SK-N-SH (cell line): ENCODE measurements around the gene UFSP2. TPM values are rescaled to one million over a fixed set of nuclear protein-coding genes. Genes with fewer than 3 reads are reported as not detected.

ENCODE experiments used
- CTCF ChIA-PET: fragments of 300-600, 350-600 bp; formaldehyde crosslinking; extraction: SDS; loops from one replicate; lab custom pipeline; 2021; lab: Yijun Ruan, JAX
- POLR2A ChIA-PET: fragments of 350-600 bp; sonication (Branson Sonifier 250); formaldehyde crosslinking; extraction: SDS; loops from one replicate; lab custom pipeline; 2020; ENCODE audit warnings: antibody characterized with exemption, inconsistent platforms; lab: Yijun Ruan, JAX
- DNase-seq: peaks from one replicate; pipeline ENCODE4 v3.0.0; 2012
- H2AFZ ChIP-seq: fragments of 200-600 bp; sonication (generic); 2 replicates; pipeline ENCODE4 v1.8.1; 2016; ENCODE audit warnings: antibody characterized with exemption, mild to moderate bottlenecking, low read depth
- H3F3A ChIP-seq: fragments of 200-600 bp; sonication (generic); replicated peaks from 2 replicates; pipeline ENCODE3; 2016; ENCODE audit warnings: antibody characterized with exemption, mild to moderate bottlenecking; ENCODE audit not compliant: insufficient read depth
- H3K27ac ChIP-seq, 2 experiments: fragments of 200-500 bp in 1 of 2; fragments of 200-600 bp in 1 of 2; sonication (Bioruptor generic) in 1 of 2; sonication (generic), shearing (Covaris generic) in 1 of 2; 2 replicates each; pipeline versions ENCODE4 v1.5.1 to v1.6.1; 2014 to 2016; ENCODE audit warnings: low read depth in 2 of 2, inconsistent platforms in 1 of 2, low read length in 1 of 2, mild to moderate bottlenecking in 1 of 2, mixed read lengths in 1 of 2
- H3K27me3 ChIP-seq: fragments of 200-600 bp; sonication (generic), shearing (Covaris generic); 2 replicates; pipeline ENCODE4 v1.6.1; 2016; ENCODE audit warnings: mixed run types; ENCODE audit not compliant: insufficient read depth
- H3K36me3 ChIP-seq, 2 experiments: fragments of 200-500 bp in 1 of 2; fragments of 200-600 bp in 1 of 2; sonication (Bioruptor generic) in 1 of 2; sonication (generic) in 1 of 2; replicated peaks in 1 of 2; 2 replicates each; pipeline versions ENCODE3 to v1.5.1; 2014 to 2016; ENCODE audit warnings: low read length in 1 of 2, mild to moderate bottlenecking in 1 of 2; ENCODE audit not compliant: insufficient read depth in 2 of 2, control insufficient read depth in 1 of 2
- H3K4me1 ChIP-seq, 2 experiments: fragments of 200-500 bp in 1 of 2; fragments of 200-600 bp in 1 of 2; sonication (Bioruptor generic) in 1 of 2; sonication (generic), shearing (Covaris generic) in 1 of 2; 2 replicates each; pipeline versions ENCODE4 v1.5.1 to v1.6.1; 2014 to 2016; ENCODE audit warnings: low read depth in 1 of 2, low read length in 1 of 2, mixed run types in 1 of 2; ENCODE audit not compliant: insufficient read depth in 2 of 2, control insufficient read depth in 1 of 2
- H3K4me2 ChIP-seq: fragments of 200-600 bp; sonication (generic), shearing (Covaris generic); 2 replicates; pipeline ENCODE4 v1.6.1; 2017; ENCODE audit warnings: mixed run types
- H3K4me3 ChIP-seq, 2 experiments: fragments of 200-500 bp in 1 of 2; fragments of 200-600 bp in 1 of 2; sonication (Bioruptor generic) in 1 of 2; sonication (generic), shearing (Covaris generic) in 1 of 2; 2 replicates each; pipeline versions ENCODE4 v1.5.1 to v1.8.1; 2014 to 2016; ENCODE audit warnings: low read depth in 2 of 2, inconsistent platforms in 1 of 2, low read length in 1 of 2, mild to moderate bottlenecking in 1 of 2, mixed read lengths in 1 of 2, moderate library complexity in 1 of 2
- H3K79me2 ChIP-seq: fragments of 200-600 bp; sonication (generic); 2 replicates; pipeline ENCODE4 v1.8.1; 2017; ENCODE audit warnings: mild to moderate bottlenecking; ENCODE audit not compliant: insufficient read depth
- H3K9ac ChIP-seq: fragments of 200-600 bp; sonication (generic); 2 replicates; pipeline ENCODE4 v1.6.1; 2017; ENCODE audit warnings: mixed run types
- H3K9me2 ChIP-seq: fragments of 200-600 bp; sonication (generic); 2 replicates; pipeline ENCODE4 v1.6.1; 2017; ENCODE audit warnings: mixed run types
- H3K9me3 ChIP-seq: fragments of 200-600 bp; sonication (generic); 2 replicates; pipeline ENCODE4 v1.6.1; 2017; ENCODE audit warnings: mixed run types, mild to moderate bottlenecking, moderate library complexity
- H4K20me1 ChIP-seq: fragments of 200-600 bp; sonication (generic); 2 replicates; pipeline ENCODE4 v1.6.1; 2017; ENCODE audit warnings: mild to moderate bottlenecking, mixed run types; ENCODE audit not compliant: insufficient read depth
- FOSL2 ChIP-seq: IDR thresholded peaks from 2 replicates; pipeline ENCODE4 v1.4.0; 2012; ENCODE audit warnings: low read depth, mild to moderate bottlenecking, moderate library complexity, borderline replicate concordance
- FOXM1 ChIP-seq: IDR thresholded peaks from 2 replicates; pipeline ENCODE4 v1.4.0; 2012; ENCODE audit warnings: low read depth, mild to moderate bottlenecking
- GATA2 ChIP-seq: sonication (generic); formaldehyde crosslinking; IDR thresholded peaks from 2 replicates; pipeline ENCODE4 v1.5.0; 2020; ENCODE audit warnings: mild to moderate bottlenecking, missing genetic modification reagents
- JUND ChIP-seq: IDR thresholded peaks from 2 replicates; pipeline ENCODE4 v1.4.0; 2012
- MAX ChIP-seq: IDR thresholded peaks from 2 replicates; pipeline ENCODE4 v1.4.0; 2012; ENCODE audit warnings: low read depth
- POLR2AphosphoS5 ChIP-seq: IDR thresholded peaks from 2 replicates; pipeline ENCODE4 v1.6.1; 2012; ENCODE audit warnings: low read depth, low read length
- REST ChIP-seq: IDR thresholded peaks from 2 replicates; pipeline ENCODE4 v1.6.1; 2012; ENCODE audit warnings: mild to moderate bottlenecking, low read depth, low read length, moderate library complexity
- SMC3 ChIP-seq: IDR thresholded peaks from 2 replicates; pipeline ENCODE4 v1.6.1; 2012; ENCODE audit warnings: low read depth, low read length, improper control_type of control experiment
- TEAD4 ChIP-seq: IDR thresholded peaks from 2 replicates; pipeline ENCODE4 v1.4.0; 2012; ENCODE audit warnings: mild to moderate bottlenecking, borderline replicate concordance; ENCODE audit not compliant: insufficient read depth
- WGBS: methylation state at CpG from one replicate; pipeline ENCODE4 v1.1.6; 2017; ENCODE audit warnings: low lambda C conversion rate; 5-methylcytosine and 5-hydroxymethylcytosine counted together
- polyA plus RNA-seq, 3 experiments: library from polyadenylated mRNA; depleted of rRNA; stranded (reverse); fragments of >200 nt; gene quantifications; 2 replicates each; pipeline ENCODE4 v1.2.3, GENCODE V29; 2012
- TF ChIP-seq, protein P1 (sequence below): fragments of 200-600 bp; sonication (generic); IDR thresholded peaks from 2 replicates; pipeline ENCODE4 v1.6.1; 2017; ENCODE audit warnings: antibody characterized with exemption, mild to moderate bottlenecking, moderate library complexity
- TF ChIP-seq, protein P2 (sequence below): IDR thresholded peaks from 2 replicates; pipeline ENCODE4 v1.4.0; 2012; ENCODE audit warnings: low read depth, borderline replicate concordance

UFSP2 gene
- polyA plus RNA-seq, 1 of the 3 experiments (the other 2 are of a cell fraction) = 15.5 TPM

DNA sequence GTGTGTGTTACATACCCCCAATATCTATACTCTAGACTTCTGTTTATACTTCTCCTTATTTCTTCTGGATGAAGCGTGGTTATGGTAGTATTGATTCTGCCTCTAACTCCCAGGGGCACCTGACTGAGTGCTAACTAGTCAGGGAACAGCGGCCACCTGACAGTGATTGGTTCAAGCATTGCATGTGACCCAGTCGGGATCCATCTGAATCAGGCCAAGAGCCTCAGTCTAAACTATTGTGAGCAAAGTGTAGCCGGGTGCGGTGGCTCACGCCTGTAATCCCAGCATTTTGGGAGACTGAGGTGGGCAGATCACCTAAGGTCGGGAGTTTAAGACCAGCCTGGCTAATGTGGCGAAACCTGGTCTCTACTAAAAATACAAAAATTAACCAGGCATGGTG lies 35.8 kb upstream of the UFSP2 start (continued):
- TF ChIP-seq MAX = no peak
- TF ChIP-seq SMC3 = no peak
- TF ChIP-seq GATA2 (CRISPR knock-in tag) = no peak
- TF ChIP-seq JUND = no peak
- TF ChIP-seq TEAD4 = no peak
- no peak for TF ChIP-seq FOXM1

GRCh38 chr4:185457136-185457535 lies 31.4 kb upstream of the UFSP2 start:
- H3K4me2 ChIP-seq = no peak overlapping the region
- no peak overlapping the region for H3K9ac ChIP-seq
- H2AFZ ChIP-seq = no peak overlapping the region
- no peaks in the 10 kb centered on the region for H3K27me3 ChIP-seq
- no peak for DNase-seq
- H4K20me1 ChIP-seq = no peaks in the 10 kb centered on the region
- POLR2A ChIA-PET = interaction anchor here (0.6 kb wide), 1 partner anchor 143 kb away, joined by 4 read pairs; no protein-coding TSS in a partner anchor
- no peaks in the 10 kb centered on the region for H3F3A ChIP-seq
- no peaks in the 10 kb centered on the region; the same call in 1 of the 2 replicates for H3K79me2 ChIP-seq
- H3K27ac ChIP-seq = no peak overlapping the region
- H3K4me1 ChIP-seq = no peaks in the 10 kb centered on the region
- H3K36me3 ChIP-seq = no peaks in the 10 kb centered on the region
- 65% methylated on average over 3 of the region's 3 CpGs for WGBS
- no peaks in the 10 kb centered on the region for H3K9me2 ChIP-seq
- no peak overlapping the region for H3K4me3 ChIP-seq
- TF ChIP-seq POLR2AphosphoS5 (no peak), FOSL2 (no peak), REST (no peak)
- TF ChIP-seq, protein P1, sequence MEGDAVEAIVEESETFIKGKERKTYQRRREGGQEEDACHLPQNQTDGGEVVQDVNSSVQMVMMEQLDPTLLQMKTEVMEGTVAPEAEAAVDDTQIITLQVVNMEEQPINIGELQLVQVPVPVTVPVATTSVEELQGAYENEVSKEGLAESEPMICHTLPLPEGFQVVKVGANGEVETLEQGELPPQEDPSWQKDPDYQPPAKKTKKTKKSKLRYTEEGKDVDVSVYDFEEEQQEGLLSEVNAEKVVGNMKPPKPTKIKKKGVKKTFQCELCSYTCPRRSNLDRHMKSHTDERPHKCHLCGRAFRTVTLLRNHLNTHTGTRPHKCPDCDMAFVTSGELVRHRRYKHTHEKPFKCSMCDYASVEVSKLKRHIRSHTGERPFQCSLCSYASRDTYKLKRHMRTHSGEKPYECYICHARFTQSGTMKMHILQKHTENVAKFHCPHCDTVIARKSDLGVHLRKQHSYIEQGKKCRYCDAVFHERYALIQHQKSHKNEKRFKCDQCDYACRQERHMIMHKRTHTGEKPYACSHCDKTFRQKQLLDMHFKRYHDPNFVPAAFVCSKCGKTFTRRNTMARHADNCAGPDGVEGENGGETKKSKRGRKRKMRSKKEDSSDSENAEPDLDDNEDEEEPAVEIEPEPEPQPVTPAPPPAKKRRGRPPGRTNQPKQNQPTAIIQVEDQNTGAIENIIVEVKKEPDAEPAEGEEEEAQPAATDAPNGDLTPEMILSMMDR = no peak
- TF ChIP-seq, protein P2, sequence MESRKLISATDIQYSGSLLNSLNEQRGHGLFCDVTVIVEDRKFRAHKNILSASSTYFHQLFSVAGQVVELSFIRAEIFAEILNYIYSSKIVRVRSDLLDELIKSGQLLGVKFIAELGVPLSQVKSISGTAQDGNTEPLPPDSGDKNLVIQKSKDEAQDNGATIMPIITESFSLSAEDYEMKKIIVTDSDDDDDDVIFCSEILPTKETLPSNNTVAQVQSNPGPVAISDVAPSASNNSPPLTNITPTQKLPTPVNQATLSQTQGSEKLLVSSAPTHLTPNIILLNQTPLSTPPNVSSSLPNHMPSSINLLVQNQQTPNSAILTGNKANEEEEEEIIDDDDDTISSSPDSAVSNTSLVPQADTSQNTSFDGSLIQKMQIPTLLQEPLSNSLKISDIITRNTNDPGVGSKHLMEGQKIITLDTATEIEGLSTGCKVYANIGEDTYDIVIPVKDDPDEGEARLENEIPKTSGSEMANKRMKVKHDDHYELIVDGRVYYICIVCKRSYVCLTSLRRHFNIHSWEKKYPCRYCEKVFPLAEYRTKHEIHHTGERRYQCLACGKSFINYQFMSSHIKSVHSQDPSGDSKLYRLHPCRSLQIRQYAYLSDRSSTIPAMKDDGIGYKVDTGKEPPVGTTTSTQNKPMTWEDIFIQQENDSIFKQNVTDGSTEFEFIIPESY = no peak
- TF ChIP-seq, all 33 proteins: peak for 0
- CTCF ChIA-PET = interaction anchor here (1.0 kb wide), 1 partner anchor 141 kb away, joined by 3 read pairs; no protein-coding TSS in a partner anchor
- H3K9me3 ChIP-seq = no peaks in the 10 kb centered on the region
